SU-DHL-6 (cell line): Measurements from ENCODE around the gene ISCA1.

ENCODE experiments used
- H2AFZ ChIP-seq: fragments of 200-600 bp; sonication (generic); 2 replicates; pipeline ENCODE4 v1.6.1; 2014; ENCODE audit warnings: low read depth, mild to moderate bottlenecking, moderate library complexity, mixed read lengths, antibody characterized with exemption, low read length; ENCODE audit not compliant: severe bottlenecking
- H3F3A ChIP-seq: fragments of 200-600 bp; shearing (Covaris generic); 2 replicates; pipeline ENCODE4 v1.6.0; 2016; ENCODE audit warnings: antibody characterized with exemption, mild to moderate bottlenecking; ENCODE audit not compliant: insufficient read depth
- H3K27ac ChIP-seq: fragments of 200-600 bp; sonication (generic); 2 replicates; pipeline ENCODE4 v1.5.1; 2016; ENCODE audit warnings: low read depth, mild to moderate bottlenecking, low read length, moderate library complexity, mixed read lengths
- H3K27me3 ChIP-seq: fragments of 200-600 bp; sonication (generic), shearing (Covaris generic); 2 replicates; pipeline ENCODE4 v1.6.0; 2014; ENCODE audit warnings: mild to moderate bottlenecking, low read length
- H3K36me3 ChIP-seq: fragments of 200-600 bp; sonication (generic); 2 replicates; pipeline ENCODE4 v1.6.1; 2014; ENCODE audit warnings: mild to moderate bottlenecking, low read length, mixed read lengths
- H3K4me2 ChIP-seq: fragments of 300-600, 200-600 bp; shearing (Covaris generic), sonication (generic); 2 replicates; pipeline ENCODE4 v1.6.0; 2014; ENCODE audit warnings: low read length, low read depth, mild to moderate bottlenecking; ENCODE audit not compliant: poor library complexity, severe bottlenecking
- H3K4me3 ChIP-seq: fragments of 200-600 bp; sonication (generic); 2 replicates; pipeline ENCODE4 v1.5.1; 2014; ENCODE audit warnings: antibody characterized with exemption, low read length, mild to moderate bottlenecking, mixed read lengths; ENCODE audit not compliant: insufficient read depth, poor library complexity, severe bottlenecking
- H3K79me2 ChIP-seq: fragments of 200-600 bp; sonication (generic); 2 replicates; pipeline ENCODE4 v1.6.1; 2014; ENCODE audit warnings: mild to moderate bottlenecking, low read length, moderate library complexity; ENCODE audit not compliant: insufficient read depth
- H3K9ac ChIP-seq: fragments of 200-600 bp; sonication (generic); 2 replicates; pipeline ENCODE4 v1.7.0; 2014; ENCODE audit warnings: mild to moderate bottlenecking, low read length
- H3K9me2 ChIP-seq: fragments of 200-600 bp; sonication (generic); replicated peaks from 2 replicates; pipeline ENCODE4 v1.6.1; 2014; ENCODE audit warnings: low read length; ENCODE audit not compliant: insufficient read depth
- H3K9me3 ChIP-seq: fragments of 200-600 bp; sonication (generic); 2 replicates; pipeline ENCODE4 v1.6.1; 2014; ENCODE audit warnings: low read length, mixed read lengths; ENCODE audit not compliant: insufficient read depth
- H4K20me1 ChIP-seq: fragments of 200-600 bp; sonication (generic); 2 replicates; pipeline ENCODE4 v1.6.1; 2014; ENCODE audit warnings: low read depth, mild to moderate bottlenecking, antibody characterized with exemption, low read length, moderate library complexity, mixed read lengths
- CTCF ChIP-seq: fragments of 200-600 bp; sonication (generic); IDR thresholded peaks from one replicate; pipeline ENCODE4 v1.5.1; 2017; ENCODE audit warnings: antibody characterized with exemption, mild to moderate bottlenecking, low read length, moderate library complexity; ENCODE audit not compliant: insufficient read depth, poor library complexity, severe bottlenecking
- EZH2phosphoT487 ChIP-seq: fragments of 200-600 bp; sonication (generic), shearing (Covaris generic); conservative IDR thresholded peaks from 2 replicates; pipeline ENCODE4 v1.6.1; 2018; ENCODE audit warnings: mild to moderate bottlenecking, antibody characterized with exemption, low read length, moderate library complexity, mixed read lengths

The ISCA1 gene

GRCh38 chr9:86282077-86282978, at the start of gene ISCA1:
Gene ISCA1, minus strand, starts transcription at chr9:86282538. Its CDS starts 80 bp downstream, at chr9:86282458.
- no peaks in the 10 kb centered on the region for H3K9me3 ChIP-seq
- peak within 1 kb of the TSS; percentile 80 for H2AFZ ChIP-seq
- peaks cover 37% of the 10 kb centered on the region for H3K79me2 ChIP-seq
- H3K4me3 ChIP-seq, result peak within 1 kb of the TSS; percentile 85
- H3F3A ChIP-seq, result peaks cover 4% of the 10 kb centered on the region; the same call in 1 of the 2 replicates
- H3K9me2 ChIP-seq, result no peaks in the 10 kb centered on the region
- TF ChIP-seq EZH2phosphoT487 (no peak), CTCF (no peak)
- H3K36me3 ChIP-seq, result no peaks in the 10 kb centered on the region
- peak within 1 kb of the TSS; percentile 67 for H3K9ac ChIP-seq
- peak within 1 kb of the TSS; percentile 92 for H3K4me2 ChIP-seq
- peak within 1 kb of the TSS; percentile 74 for H3K27ac ChIP-seq
- no peaks in the 10 kb centered on the region for H3K27me3 ChIP-seq
- no peaks in the 10 kb centered on the region for H4K20me1 ChIP-seq

- Histone ChIP-seq H3K9me2 (no peaks in the 10 kb centered on the region), H3K79me2 (no peaks in the 10 kb centered on the region), H3K36me3 (peaks cover 52% of the 10 kb centered on the region), H3K27me3 (no peaks in the 10 kb centered on the region), H3K9me3 (no peaks in the 10 kb centered on the region), H3F3A (no peaks in the 10 kb centered on the region), H3K27ac (no peak overlapping the region), H2AFZ (no peak overlapping the region), H4K20me1 (no peaks in the 10 kb centered on the region), H3K4me3 (no peak overlapping the region), H3K9ac (no peak overlapping the region), H3K4me2 (no peak overlapping the region)
- no peak for TF ChIP-seq CTCF
- no peak for TF ChIP-seq EZH2phosphoT487
These were observed 47.8 kb upstream of the ISCA1 start for GRCh38 chr9:86330186-86330585.

- H3K36me3 ChIP-seq, result peaks cover 52% of the 10 kb centered on the region
- no peaks in the 10 kb centered on the region for H3K9me3 ChIP-seq
- H3F3A ChIP-seq, result 0 out of 2 replicates have a peak, but pooled peaks cover 5% of the 10 kb centered on the region
- no peaks in the 10 kb centered on the region for H4K20me1 ChIP-seq
- no peaks in the 10 kb centered on the region for H3K79me2 ChIP-seq
- H3K4me3 ChIP-seq, result no peak overlapping the region
- TF ChIP-seq CTCF (no peak), EZH2phosphoT487 (no peak)
- no peaks in the 10 kb centered on the region for H3K9me2 ChIP-seq
- H3K27me3 ChIP-seq, result no peaks in the 10 kb centered on the region
- H2AFZ ChIP-seq, result no peak overlapping the region
- no peak overlapping the region for H3K9ac ChIP-seq
- H3K4me2 ChIP-seq, result no peak overlapping the region
- no peak overlapping the region for H3K27ac ChIP-seq
These were observed 47.3 kb upstream of the ISCA1 start for GRCh38 chr9:86329649-86330048.
